Measurements from ENCODE around the gene HNRNPUL1. TPM values are rescaled to one million over a fixed set of nuclear protein-coding genes. Genes with fewer than 3 reads are reported as not detected.
A peak's percentile ranks its signal among the peaks of the same experiment; 100 is the strongest.

Gene HNRNPUL1
- total RNA-seq, result 100 to 1,000 TPM in 1 of 2 donors, 10 to 100 TPM in 1; 88.8 to 109 TPM

GRCh38 chr19:41263850-41264580 is at the start of gene HNRNPUL1:
TSS of gene HNRNPUL1 (plus strand) at chr19:41264372. CDS start at chr19:41264504, 132 bp downstream.
- Histone ChIP-seq H3K27me3 (no peaks in the 10 kb centered on the region), H3K4me3 (peak within 1 kb of the TSS; percentile 86 to 94), H3K9me3 (no peaks in the 10 kb centered on the region), H3K27ac (peak within 1 kb of the TSS; percentile 98 to 100), H3K36me3 (peaks cover 25% of the 10 kb centered on the region), H3K4me1 (peaks cover 0 to 36% of the 10 kb centered on the region in 2 donors)
- peak; percentile 100 for DNase-seq (ENCODE audit: low spot score)
- TF ChIP-seq, protein P1, sequence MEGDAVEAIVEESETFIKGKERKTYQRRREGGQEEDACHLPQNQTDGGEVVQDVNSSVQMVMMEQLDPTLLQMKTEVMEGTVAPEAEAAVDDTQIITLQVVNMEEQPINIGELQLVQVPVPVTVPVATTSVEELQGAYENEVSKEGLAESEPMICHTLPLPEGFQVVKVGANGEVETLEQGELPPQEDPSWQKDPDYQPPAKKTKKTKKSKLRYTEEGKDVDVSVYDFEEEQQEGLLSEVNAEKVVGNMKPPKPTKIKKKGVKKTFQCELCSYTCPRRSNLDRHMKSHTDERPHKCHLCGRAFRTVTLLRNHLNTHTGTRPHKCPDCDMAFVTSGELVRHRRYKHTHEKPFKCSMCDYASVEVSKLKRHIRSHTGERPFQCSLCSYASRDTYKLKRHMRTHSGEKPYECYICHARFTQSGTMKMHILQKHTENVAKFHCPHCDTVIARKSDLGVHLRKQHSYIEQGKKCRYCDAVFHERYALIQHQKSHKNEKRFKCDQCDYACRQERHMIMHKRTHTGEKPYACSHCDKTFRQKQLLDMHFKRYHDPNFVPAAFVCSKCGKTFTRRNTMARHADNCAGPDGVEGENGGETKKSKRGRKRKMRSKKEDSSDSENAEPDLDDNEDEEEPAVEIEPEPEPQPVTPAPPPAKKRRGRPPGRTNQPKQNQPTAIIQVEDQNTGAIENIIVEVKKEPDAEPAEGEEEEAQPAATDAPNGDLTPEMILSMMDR (IDR thresholded peaks at IDR 0.05), result no peak

DNA sequence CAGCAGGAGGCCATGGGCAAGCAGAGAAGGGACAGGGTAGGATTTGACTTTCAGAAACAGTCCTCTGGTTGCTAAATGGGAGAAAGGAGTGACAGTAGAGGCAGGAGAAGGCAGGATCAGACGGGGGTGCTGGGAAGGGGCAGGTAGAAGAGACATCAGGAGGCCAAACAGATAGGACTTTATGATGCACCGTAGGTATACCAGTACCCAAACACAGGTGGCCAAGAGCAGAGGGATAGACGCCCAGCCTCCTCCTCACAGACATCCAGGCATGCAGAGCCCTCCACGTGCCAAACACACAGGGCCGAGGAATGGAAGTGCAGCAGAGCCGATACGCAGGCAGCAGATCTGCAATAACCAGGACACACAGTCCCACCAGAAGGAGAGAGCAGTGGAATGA is 46.4 kb upstream of the HNRNPUL1 start:
- H3K27me3 ChIP-seq, result no peaks in the 10 kb centered on the region
- no peak for DNase-seq (ENCODE audit: low spot score)
- no peaks in the 10 kb centered on the region for H3K9me3 ChIP-seq
- H3K27ac ChIP-seq, result peak overlapping the region; percentile 93 to 99
- H3K4me1 ChIP-seq, result peaks cover 0 to 14% of the 10 kb centered on the region in 2 donors
- no peak overlapping the region for H3K4me3 ChIP-seq
- TF ChIP-seq, protein P1 (IDR thresholded peaks at IDR 0.05), result no peak
- peaks cover 10% of the 10 kb centered on the region for H3K36me3 ChIP-seq

- Histone ChIP-seq H3K9me3 (no peaks in the 10 kb centered on the region), H3K4me1 (peaks cover 0 to 19% of the 10 kb centered on the region in 2 donors), H3K4me3 (peak overlapping the region; percentile 66 to 80), H3K27me3 (no peaks in the 10 kb centered on the region), H3K27ac (peak overlapping the region; percentile 93 to 99), H3K36me3 (peaks cover 10% of the 10 kb centered on the region)
- TF ChIP-seq, protein P1 (IDR thresholded peaks at IDR 0.05), result no peak
- no peak for DNase-seq (ENCODE audit: low spot score)
Observed at GRCh38 chr19:41218249-41218614, 45.9 kb upstream of the HNRNPUL1 start.

GRCh38 chr19:41218615-41219507 is 45.3 kb upstream of the HNRNPUL1 start, which contains the start of gene AXL:
TSS of gene AXL (plus strand) at chr19:41219223. CDS start at chr19:41219393, 170 bp downstream.
- TF ChIP-seq, protein P1 (IDR thresholded peaks at IDR 0.05), result no peak
- Histone ChIP-seq H3K27ac (peak within 1 kb of the TSS; percentile 93 to 99), H3K27me3 (no peaks in the 10 kb centered on the region), H3K9me3 (no peaks in the 10 kb centered on the region), H3K36me3 (peaks cover 10% of the 10 kb centered on the region), H3K4me3 (peak within 1 kb of the TSS; percentile 66 to 80), H3K4me1 (peaks cover 0 to 25% of the 10 kb centered on the region in 2 donors)
- DNase-seq (ENCODE audit: low spot score), result peak; percentile 95

- Histone ChIP-seq H3K4me1 (peaks cover 0 to 30% of the 10 kb centered on the region in 2 donors), H3K27me3 (no peaks in the 10 kb centered on the region), H3K9me3 (no peaks in the 10 kb centered on the region), H3K27ac (peak overlapping the region; percentile 93 to 99), H3K4me3 (peak overlapping the region; percentile 66 to 80), H3K36me3 (peaks cover 10% of the 10 kb centered on the region)
- TF ChIP-seq, protein P1 (IDR thresholded peaks at IDR 0.05), result no peak
- DNase-seq (ENCODE audit: low spot score), result no peak
Observed at GRCh38 chr19:41219924-41220567, 44.1 kb upstream of the HNRNPUL1 start.
